ENCODE results near the gene MEX3D. TPM values are rescaled to one million over a fixed set of nuclear protein-coding genes. Genes with fewer than 3 reads are reported as not detected.

Gene MEX3D
- total and polyA plus RNA-seq, 2 donors (not counting 1 experiment from before 2014, with no cell fraction given), result 5.3 to 33.0 TPM

- Histone ChIP-seq H3K79me2 (ENCODE audit: control insufficient read depth, insufficient read depth, low read length) (peaks cover 45% of the 10 kb centered on the region), H4K20me1 (ENCODE audit: control insufficient read depth, extremely low read depth, insufficient read depth, low read length) (no peaks in the 10 kb centered on the region)
Observed at GRCh38 chr19:1585243-1585580, 17.1 kb upstream of the MEX3D start.

GRCh38 chr19:1584500-1585242, 16.5 kb upstream of the MEX3D start:
- no peak for DNase-seq (ENCODE audit: low read depth in 2 of 2)
- Histone ChIP-seq H3K36me3 (ENCODE audit: control insufficient read depth, insufficient read depth, low read length) (peaks cover 29% of the 10 kb centered on the region), H3K27ac (ENCODE audit: insufficient read depth, low read length) (no peak overlapping the region), H2AFZ (ENCODE audit: low read length) (no peak overlapping the region), H3K9me3 (ENCODE audit: control insufficient read depth, insufficient read depth, low read depth, low read length) (no peaks in the 10 kb centered on the region), H3K4me1 (ENCODE audit: control insufficient read depth, extremely low read depth, insufficient read depth, low read length) (peaks cover under 1% of the 10 kb centered on the region), H3K4me3 (replicated peaks in 1 of 4; ENCODE audit: control extremely low read depth in 1 of 4, insufficient read depth in 1 of 4, low read depth in 3 of 4, low read length in 4 of 4) (no peak overlapping the region), H3K4me2 (ENCODE audit: extremely low read depth, insufficient read depth, low read length) (no peak overlapping the region), H3K27me3 (ENCODE audit: control insufficient read depth, insufficient read depth, low read length) (no peaks in the 10 kb centered on the region), H4K20me1 (ENCODE audit: control insufficient read depth, extremely low read depth, insufficient read depth, low read length) (no peaks in the 10 kb centered on the region), H3K9ac (ENCODE audit: insufficient read depth, low read length) (no peak overlapping the region), H3K79me2 (ENCODE audit: control insufficient read depth, insufficient read depth, low read length) (peaks cover 39% of the 10 kb centered on the region)
- TF ChIP-seq EZH2 (IDR thresholded peaks at IDR 0.05; ENCODE audit: low read length, missing control alignments), result no peak
- no peak for TF ChIP-seq CTCF (conservative IDR thresholded peaks at IDR 0.05 in 1 of 2, IDR thresholded peaks at IDR 0.05 in 1 of 2; ENCODE audit: low read depth in 1 of 2, low read length in 2 of 2)

More at GRCh38 chr19:1585243-1585580, 17.1 kb upstream of the MEX3D start:
- no peaks in the 10 kb centered on the region for H3K9me3 ChIP-seq (ENCODE audit: control insufficient read depth, insufficient read depth, low read depth, low read length)
- H3K4me1 ChIP-seq (ENCODE audit: control insufficient read depth, extremely low read depth, insufficient read depth, low read length), result peaks cover 4% of the 10 kb centered on the region
- no peak for DNase-seq (ENCODE audit: low read depth in 2 of 2)
- no peak overlapping the region for H3K4me3 ChIP-seq (replicated peaks in 1 of 4; ENCODE audit: control extremely low read depth in 1 of 4, insufficient read depth in 1 of 4, low read depth in 3 of 4, low read length in 4 of 4)
- H3K9ac ChIP-seq (ENCODE audit: insufficient read depth, low read length), result no peak overlapping the region
- no peaks in the 10 kb centered on the region for H3K27me3 ChIP-seq (ENCODE audit: control insufficient read depth, insufficient read depth, low read length)
- H3K27ac ChIP-seq (ENCODE audit: insufficient read depth, low read length), result no peak overlapping the region
- peaks cover 28% of the 10 kb centered on the region for H3K36me3 ChIP-seq (ENCODE audit: control insufficient read depth, insufficient read depth, low read length)
- H3K4me2 ChIP-seq (ENCODE audit: extremely low read depth, insufficient read depth, low read length), result no peak overlapping the region
- H2AFZ ChIP-seq (ENCODE audit: low read length), result no peak overlapping the region
- no peak for TF ChIP-seq EZH2 (IDR thresholded peaks at IDR 0.05; ENCODE audit: low read length, missing control alignments)
- TF ChIP-seq CTCF (conservative IDR thresholded peaks at IDR 0.05 in 1 of 2, IDR thresholded peaks at IDR 0.05 in 1 of 2; ENCODE audit: low read depth in 1 of 2, low read length in 2 of 2), result no peak

- Histone ChIP-seq H3K4me3 (replicated peaks in 1 of 4; ENCODE audit: control extremely low read depth in 1 of 4, insufficient read depth in 1 of 4, low read depth in 3 of 4, low read length in 4 of 4) (no peak overlapping the region), H3K4me2 (ENCODE audit: extremely low read depth, insufficient read depth, low read length) (no peak overlapping the region), H3K9ac (ENCODE audit: insufficient read depth, low read length) (no peak overlapping the region), H3K27me3 (ENCODE audit: control insufficient read depth, insufficient read depth, low read length) (no peaks in the 10 kb centered on the region), H3K36me3 (ENCODE audit: control insufficient read depth, insufficient read depth, low read length) (peaks cover 42% of the 10 kb centered on the region), H2AFZ (ENCODE audit: low read length) (no peak overlapping the region), H3K79me2 (ENCODE audit: control insufficient read depth, insufficient read depth, low read length) (peaks cover 19% of the 10 kb centered on the region), H3K27ac (ENCODE audit: insufficient read depth, low read length) (no peak overlapping the region), H3K9me3 (ENCODE audit: control insufficient read depth, insufficient read depth, low read depth, low read length) (no peaks in the 10 kb centered on the region), H4K20me1 (ENCODE audit: control insufficient read depth, extremely low read depth, insufficient read depth, low read length) (no peaks in the 10 kb centered on the region), H3K4me1 (ENCODE audit: control insufficient read depth, extremely low read depth, insufficient read depth, low read length) (no peaks in the 10 kb centered on the region)
- TF ChIP-seq CTCF (conservative IDR thresholded peaks at IDR 0.05 in 1 of 2, IDR thresholded peaks at IDR 0.05 in 1 of 2; ENCODE audit: low read depth in 1 of 2, low read length in 2 of 2), result no peak
- no peak for TF ChIP-seq EZH2 (IDR thresholded peaks at IDR 0.05; ENCODE audit: low read length, missing control alignments)
- no peak for DNase-seq (ENCODE audit: low read depth in 2 of 2)
Observed at GRCh38 chr19:1582201-1582600, 14.1 kb upstream of the MEX3D start.

All from fibroblast of lung (primary cell).